ENCODE data around the gene SERPIND1.
"Not testable (repeated sequence)": the region's sequence is repeated elsewhere in the genome, so short reads cannot be mapped to it uniquely, and the experiment has no call there.

Gene SERPIND1

DNA sequence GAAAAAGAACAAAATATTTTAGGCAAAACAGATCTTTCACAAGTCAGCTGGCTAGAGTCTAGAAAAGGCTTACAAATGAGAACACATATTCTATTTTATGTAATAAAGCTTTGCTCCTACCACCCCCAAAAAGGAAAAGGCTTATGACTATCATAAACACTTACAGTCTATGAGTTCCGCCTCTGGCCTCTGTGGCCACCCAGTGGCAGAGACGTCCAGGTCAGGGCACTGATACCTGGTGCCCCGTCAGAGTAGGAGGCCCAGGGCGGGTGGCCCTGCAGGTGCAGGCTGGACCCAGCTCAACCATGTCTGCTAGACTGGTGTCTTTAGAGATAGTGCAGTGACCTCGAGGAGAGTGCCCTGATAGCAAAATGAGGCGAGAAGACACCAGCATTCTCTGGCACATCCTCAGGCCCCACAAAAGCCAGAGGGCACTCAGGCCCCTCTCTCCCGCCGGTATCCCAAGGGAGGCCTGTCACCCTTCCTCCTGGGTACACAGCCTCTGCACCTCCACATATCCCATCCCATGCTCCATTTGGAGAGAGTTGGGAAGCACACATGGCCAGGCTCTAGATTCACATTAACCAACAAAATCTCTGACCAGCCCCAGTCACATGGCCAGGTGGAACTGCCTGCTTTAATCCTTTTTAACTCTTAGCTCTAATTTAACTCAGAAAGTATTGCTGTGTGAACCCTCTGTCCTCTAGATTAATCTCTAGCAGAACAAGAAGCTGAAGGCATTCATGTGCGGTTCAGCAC, 27.3 kb upstream of the SERPIND1 start:
- no peak for DNase-seq (ENCODE audit: low spot score)

DNA sequence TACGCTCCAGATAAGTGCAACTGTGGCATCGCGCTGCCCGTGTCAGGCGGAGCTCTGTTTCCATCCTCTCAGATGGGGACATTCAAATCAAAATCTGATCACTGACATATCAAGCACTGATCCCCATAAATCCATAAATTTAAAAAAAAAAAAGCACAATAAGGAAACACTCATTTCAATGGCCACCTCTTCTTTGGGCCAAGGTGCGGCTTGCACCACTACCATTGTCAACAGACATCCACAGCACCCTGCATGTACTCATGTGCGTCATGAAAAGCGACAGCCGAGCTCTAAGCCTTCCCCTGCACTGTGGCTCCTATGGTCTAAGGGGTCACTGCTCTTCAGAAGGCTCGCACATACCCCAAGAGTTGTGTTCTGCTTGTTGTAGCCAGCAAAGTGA, 26.7 kb upstream of the SERPIND1 start:
- DNase-seq (ENCODE audit: low spot score): no peak

DNA sequence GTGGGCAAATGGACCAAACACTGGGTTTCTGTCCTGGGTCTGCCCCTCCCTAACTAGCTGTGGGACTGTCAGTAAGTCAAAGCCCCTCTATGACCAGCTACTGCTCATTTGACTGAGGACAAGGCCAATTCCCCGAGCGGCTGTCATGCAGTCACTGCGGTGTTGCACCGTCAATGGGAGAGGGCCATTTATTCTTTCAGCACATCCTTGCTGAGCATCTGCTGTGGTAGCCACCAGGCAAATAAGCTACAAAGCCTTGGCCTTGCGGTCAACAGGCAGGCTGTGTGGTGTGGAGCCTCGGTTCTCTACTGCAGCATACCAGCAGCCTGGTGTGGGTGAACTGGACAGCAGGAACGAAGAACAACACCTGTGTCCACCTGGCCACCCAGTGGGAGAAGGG, 25.8 kb upstream of the SERPIND1 start:
- no peak for DNase-seq (ENCODE audit: low spot score)

DNA sequence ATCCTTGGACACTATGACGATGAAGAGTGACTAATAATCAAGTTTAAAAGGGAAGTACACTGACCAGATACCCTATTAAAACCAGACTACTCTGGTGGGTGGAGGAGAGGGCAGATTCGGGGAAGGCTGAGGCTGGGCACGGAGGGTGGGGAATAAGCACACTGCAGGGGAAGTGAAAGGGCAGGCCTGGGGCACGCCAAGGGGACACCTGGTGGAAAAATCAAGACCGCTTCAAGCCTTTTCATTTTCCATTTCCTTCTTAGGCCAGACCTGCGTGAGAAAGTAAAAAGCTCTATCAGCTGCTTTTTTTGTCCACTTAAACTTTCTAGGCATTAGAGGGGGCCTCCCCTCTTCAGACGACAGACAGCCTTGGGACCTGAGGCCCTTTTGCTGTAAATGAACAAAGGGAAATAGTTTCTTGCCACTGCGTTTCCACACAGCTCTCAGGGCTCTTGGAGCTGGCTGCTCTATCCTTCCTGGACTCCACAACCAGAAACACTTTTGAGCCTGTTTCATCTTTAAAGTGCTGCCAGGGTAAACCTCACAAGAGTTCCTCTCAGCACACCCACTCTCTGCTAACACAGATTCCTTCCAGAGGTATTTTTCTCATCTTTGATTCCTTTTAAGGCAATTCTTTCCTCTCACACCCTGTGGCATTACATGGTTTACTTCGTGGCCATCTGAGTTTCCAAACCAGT, 25.0 kb upstream of the SERPIND1 start:
- DNase-seq (ENCODE audit: low spot score): no peak

DNA sequence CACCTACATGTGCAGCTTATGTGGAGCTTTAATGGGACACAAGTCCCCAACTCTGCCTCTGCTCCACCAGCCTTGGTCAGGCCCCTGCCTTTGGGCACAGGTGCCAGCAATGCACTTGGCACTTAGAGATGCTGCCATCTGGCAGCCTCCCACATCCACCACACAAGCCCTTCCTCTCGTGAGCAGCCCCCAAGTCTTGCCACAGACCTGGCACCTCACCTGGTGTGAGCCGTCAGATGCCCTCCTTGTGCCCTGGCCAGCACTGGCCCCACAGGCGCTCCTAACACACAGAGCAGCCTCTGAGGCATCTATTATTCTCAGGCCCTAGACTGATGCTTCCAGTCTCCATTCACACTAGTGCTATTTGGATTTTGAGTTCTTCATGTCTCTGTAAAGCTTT, 24.5 kb upstream of the SERPIND1 start:
- DNase-seq (ENCODE audit: low spot score): no peak

DNA sequence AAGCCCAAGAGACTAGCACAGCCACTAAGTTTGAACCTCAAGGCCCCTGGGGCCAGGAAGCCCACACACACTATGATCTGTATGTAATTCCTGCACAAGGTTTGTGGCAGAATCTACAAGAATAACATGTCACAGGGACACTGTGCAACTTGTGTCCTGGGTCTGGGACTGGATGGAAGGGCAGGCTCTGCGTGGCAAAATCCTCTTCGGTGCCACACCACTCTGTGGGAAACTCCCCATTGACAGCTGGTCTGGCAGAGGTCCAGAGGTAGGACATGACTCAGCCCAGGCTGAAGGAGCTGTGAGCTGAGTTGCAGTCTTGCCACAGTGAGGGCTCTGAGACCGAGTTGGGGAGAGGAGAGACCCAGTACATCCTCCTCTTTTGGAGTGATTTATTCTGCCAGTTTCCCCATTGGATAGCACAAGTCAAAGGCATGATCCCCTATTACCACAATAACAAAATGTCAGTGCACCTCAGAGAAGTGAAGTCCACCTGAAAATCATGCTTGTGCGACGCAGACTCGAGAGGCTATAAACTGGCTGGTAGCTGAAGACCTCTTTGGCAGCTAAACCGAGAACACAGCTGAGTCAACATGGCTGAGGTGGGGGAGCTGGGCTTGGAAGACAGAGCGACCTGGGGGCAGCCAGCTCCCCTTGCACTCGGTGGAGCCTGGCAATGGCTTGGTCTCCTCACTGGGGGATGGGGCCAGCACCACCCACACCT, 23.3 kb upstream of the SERPIND1 start:
- no peak for DNase-seq (ENCODE audit: low spot score)

DNA sequence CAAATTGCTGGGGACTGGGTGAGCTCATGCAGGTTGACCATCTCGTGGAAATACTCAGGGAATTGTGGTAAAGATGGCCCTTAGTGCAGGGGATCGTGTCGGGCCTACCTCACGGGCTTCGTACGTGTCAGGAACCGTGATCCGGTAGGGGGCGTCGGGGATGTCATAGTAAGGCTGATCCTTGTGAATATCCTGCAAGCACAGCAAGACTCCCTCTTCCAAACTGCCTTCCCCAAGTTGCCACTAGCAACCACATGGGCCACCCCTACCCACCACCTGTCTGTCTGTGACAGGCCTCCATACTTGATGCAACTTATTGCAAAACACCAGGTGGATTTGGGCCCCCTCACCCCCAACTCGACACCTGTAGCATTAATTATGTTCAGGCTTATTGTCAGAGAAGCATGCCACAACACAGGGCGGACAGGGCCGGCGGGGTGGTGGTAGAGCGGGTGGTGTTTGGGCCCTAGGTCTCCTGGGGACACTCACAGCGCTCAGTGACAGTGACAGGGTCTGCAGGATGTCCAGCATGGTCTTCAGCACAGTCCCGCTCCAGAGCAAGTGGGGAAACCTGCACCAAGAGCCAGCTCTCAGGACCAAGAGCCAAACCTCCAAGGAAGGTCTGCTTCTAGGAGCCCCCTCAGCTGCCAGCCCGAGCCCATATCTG, 22.6 kb upstream of the SERPIND1 start:
- DNase-seq (ENCODE audit: low spot score): peak; percentile 60

DNA sequence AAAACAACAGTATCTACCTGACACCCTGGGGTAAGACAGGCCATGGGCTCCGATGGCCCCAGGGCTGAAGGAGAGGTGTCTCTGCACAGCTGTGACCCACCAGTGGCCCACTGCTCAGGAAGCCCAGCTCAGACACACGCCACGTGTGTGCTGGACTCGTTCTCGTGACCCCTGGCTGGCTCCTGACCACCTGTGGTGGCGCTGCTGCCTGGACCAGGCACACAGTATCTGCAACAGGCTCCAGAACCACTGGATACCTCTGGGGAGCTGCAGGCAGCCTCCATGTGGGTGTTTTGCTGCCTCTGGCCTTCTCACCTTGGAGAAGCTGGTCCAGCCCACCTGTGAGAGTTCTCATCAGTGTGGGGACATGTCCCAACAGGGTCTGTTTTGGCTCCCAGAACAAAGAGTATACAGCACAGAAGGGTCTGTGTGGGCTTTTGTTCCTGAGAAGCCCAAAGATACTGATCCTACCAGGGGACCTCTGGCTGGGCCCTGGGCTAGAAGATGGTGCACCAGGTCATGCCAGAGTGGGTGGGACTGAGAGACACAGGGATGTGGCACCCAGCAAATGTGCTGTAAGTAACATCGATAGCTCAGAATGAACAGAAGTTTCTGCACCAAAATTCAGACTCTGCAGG, 21.7 kb upstream of the SERPIND1 start:
- no peak for DNase-seq (ENCODE audit: low spot score)

DNA sequence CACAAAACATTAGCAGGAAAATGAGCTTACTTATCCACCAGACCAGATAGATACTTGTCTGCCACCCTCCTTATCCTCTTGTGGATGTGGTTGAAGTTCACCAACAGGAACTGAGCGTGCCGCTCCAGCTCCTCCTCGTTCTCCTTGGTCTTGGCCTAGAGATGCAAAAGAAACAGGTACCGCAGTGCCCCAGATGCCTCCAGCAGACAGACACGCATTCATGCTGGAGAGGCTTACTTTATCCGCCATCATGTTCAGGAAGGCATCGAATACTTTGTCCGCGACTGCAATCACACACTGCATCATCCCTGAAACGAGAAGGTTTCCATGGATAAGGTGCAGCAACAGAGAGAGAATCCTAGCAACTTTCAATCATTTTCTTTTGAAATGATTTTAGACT, 21.0 kb upstream of the SERPIND1 start:
- DNase-seq (ENCODE audit: low spot score): no peak

DNA sequence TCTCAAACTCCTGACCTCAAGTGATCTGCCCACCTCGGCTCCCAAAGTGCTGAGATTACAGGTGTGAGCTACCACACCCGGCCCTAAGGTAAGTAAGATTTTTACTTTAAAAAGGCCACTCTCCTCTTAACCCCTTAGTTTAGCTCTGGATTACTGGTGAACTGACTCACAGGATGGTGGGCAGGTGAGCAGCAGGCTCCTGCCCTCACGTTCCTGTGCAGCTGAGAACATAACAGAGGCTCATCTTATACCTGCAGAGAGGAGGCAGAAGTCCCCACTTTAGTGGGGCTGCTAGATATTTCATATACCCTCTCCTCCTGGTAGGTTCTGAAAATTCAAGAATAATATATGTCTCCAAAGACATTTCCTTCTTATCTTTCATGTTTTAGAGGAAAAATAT, 17.1 kb upstream of the SERPIND1 start:
- no peak for DNase-seq (ENCODE audit: low spot score)

DNA sequence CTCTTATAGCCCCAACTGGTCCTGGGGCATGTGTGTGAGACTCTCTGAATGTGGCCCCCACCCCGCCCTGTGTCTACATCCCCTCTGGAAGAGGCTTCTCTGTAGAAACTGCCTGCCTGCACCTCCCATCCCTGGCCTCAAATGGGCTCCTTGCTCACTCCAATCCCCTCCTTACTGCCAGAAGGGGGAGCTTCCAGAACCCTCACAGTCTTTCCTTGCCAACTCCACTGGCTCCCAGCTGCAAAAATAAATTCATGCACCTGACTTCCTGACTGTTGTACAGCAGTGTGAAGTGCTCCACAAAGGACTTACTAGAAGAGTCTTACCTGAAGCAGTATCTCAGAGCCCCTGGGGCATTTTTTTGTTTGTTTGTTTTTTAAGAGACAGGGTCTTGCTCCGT, 15.2 kb upstream of the SERPIND1 start:
- peak; percentile 54 for DNase-seq (ENCODE audit: low spot score)

DNA sequence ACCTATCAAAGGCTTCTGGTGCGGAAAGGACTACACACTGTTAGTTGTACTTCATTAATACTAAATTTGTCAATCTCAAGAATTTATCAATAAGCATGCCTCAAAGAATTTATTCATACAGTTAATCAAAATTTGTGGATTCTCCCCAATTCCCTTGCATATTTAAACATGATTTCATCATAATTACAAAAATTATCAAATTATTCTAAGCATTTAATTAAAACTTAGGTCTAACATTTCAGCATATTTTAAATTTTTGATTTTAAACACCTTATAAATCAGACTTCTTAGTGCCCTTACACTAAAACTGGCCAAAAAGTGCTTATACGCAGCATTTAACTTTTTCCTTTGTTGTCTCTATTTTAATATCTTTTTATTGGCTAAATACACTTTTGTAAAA, 13.8 kb upstream of the SERPIND1 start:
- no peak for DNase-seq (ENCODE audit: low spot score)

DNA sequence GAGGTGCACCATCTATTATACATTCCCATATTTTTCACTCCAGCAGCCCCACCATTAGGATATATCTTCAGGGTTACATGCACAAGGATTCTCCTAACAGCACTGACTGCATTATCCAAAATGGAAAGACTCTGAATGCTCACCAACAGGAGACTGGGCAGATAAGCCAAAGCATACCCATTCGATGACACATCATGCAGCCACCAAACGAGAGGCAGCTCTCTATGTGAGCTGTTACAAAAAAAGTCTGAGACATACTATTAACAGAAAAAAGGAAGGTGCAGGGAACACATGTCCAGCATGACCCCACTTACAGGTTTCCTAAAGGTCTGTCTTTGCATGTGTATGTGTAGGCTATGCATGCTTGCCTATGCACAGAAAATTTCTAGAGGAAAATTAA, 12.4 kb upstream of the SERPIND1 start:
- DNase-seq (ENCODE audit: low spot score): no peak

DNA sequence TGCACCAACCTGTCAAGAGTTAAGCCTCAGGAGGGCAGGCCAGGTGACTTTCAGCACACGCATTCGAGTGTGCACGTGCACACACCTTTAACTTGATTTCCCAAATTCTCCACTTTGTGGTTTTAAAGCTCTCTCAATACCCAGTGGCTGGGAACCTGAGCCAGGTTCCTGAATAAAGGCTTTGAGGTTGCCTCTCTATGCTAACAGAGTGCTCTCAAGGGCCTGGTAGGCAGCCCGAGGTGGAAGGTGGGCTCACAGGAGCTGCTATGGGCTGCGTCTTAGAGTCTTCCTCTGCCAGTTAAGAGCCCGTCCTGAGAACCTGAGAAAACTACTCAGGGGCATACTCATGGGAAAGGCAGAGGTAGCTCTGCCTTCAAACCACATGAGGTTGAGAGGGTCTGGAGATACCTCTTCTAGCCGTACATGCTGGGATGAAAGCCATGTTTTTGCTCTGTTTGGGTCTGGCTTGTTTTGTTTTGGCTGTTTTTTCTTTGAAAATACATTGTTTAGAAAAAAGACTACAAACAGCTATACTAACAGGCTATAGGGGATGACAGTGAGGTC, 11.6 kb upstream of the SERPIND1 start:
- no peak for DNase-seq (ENCODE audit: low spot score)

DNA sequence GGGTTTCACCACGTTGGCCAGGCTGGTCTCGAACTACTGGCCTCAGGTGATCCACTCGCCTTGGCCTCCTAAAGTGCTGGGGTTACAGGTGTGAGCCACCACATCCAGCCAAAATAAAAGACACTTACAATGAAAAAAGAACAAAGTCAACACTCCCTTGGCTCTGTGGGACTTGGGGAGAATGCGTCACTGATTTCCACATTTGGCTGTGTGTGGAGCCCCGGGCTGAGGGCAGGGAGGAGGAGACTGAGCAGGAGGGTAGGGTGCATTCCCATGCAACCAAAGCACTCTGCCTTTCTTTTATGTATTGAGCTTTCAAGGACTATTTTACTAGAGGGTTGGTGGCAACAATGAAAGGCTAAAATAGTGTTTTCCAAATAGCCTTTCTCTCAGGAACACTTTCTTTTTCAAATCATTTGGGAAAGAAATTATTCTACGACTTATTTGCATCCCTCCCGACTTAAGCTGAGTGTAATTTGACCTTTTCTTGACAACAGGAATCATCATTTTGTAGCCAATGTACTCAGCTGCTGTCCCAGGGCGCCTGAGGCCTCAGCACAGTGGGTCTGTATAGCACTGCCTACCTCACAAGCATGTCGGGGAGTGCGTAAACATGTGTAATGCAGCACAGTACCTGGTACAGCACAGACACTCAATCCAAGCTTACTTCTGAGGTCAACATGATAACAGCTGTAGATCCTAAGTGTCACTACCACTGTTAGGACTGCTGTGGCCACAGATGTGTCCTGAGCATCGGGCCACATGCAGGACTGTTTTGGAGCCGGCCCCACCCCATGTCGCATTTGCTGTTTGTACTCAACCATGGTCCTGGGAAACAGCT, 10.1 kb upstream of the SERPIND1 start:
- DNase-seq (ENCODE audit: low spot score): no peak

DNA sequence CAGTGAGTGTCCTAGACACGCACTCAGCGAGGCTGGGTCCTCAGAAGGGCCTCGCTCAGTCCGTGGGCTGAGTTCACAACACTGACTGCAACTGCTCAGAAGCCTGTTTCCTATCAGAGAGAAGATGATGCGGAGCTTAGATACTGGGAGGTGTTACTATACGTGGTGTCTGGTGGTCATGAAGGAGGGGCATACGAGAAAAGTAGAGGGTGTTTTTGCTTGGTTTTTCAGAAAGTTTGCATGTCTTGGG, 9.5 kb upstream of the SERPIND1 start:
- DNase-seq (ENCODE audit: low spot score): no peak

DNA sequence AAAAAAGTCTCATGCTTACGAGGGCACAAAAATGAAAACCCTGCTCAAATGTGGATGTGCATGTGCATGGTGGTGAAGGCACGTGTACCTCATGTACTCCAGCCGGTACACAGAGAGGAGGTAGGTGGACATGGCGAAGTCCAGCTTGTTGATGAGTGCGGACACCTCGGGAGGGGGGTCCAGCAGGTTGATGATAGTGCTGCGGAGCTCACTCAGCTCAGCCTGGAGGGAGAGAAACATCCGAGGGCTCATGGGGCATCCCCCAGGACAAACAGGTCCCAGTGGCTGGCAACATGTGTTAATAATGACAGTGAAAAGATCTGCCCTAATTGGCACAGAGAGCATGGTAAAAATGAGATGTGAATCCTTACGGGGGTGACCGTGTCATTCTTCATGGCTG, 9.2 kb upstream of the SERPIND1 start:
- DNase-seq (ENCODE audit: low spot score): no peak

DNA sequence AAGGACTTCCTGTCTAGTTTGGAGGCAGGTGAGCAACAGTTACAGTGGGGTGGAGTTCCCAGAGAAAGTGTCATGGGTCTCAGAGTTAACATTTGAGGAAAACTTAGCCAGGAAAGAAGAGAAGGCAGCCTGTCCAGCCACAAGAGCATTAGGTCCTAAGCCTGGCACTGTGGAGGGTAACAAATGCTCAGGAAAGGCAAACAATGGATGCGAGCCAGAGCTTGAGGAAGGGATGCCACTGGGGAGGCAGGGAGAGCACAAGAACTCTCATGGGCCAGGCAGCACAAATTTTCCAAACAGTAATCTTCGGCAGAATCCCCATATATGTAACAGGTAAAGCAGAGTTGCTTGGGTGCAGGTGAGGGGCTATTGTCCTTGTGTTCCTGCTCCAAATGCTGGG, 8.0 kb upstream of the SERPIND1 start:
- DNase-seq (ENCODE audit: low spot score): no peak

DNA sequence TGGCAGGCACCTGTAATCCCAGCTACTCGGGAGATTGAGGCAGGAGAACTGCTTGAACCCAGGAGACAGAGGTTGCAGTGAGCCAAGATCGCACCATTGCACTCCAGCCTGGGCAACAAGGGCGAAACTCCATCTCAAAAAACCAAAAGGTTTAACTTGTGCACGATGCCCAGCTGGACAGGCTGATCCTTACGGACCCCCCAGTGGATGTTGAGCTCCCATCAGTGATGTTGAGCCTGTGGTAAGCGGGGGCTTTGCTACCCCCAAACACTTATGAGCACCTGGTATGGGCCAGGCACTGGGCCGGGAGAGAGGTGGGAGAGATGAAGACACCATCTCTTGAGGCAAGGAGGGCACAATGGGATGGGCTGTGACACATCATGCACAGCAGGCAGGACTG, 7.4 kb upstream of the SERPIND1 start:
- DNase-seq (ENCODE audit: low spot score): no peak

DNA sequence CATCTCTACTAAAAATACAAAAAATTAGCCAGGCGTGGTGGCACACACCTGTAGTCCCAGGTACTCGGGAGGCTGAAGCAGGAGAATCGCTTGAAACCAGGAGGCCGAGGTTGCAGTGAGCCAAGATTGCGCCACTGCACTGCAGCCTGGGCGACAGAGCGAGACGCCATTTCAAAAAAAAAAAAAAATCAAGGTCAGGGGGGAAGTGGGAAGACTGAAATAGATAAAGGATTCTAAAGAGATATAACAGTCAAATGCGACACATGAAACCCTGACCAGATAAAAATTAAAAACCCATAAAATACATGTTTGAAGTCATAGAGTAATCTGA, 4.5 kb upstream of the SERPIND1 start:
- not testable (repeated sequence) for DNase-seq (ENCODE audit: low spot score)

DNA sequence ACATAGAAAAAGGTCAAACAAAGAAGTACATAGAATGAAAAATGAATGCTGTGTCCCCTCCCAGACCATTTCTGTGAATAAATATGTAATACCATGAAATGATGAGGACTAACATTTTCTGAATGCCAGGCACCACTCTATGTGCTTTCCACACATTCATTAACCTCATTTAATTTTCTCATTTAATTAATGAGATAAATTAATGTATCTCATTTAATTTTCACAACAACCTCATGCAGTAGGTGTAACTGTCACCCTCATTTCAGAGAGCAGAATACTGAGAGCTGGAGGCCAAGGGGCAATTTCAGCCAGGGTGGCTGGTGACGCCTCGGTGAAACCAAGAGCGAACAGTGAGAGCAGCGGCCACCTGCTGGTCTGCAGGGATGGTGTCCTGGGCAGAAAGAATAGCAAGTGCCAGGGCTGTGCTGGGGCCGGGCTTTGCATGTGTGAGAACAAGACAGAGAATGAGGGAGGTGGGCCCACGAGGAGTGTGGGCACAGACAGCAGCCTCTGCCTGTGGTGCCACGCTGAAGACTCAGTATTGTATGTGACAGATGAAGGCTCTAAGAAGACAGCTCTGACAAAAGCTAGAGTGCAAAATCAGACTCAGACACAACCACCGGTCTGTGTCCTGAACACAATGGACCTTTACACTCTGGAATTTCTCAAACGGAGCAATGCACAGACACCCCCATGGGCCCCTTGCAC, 1.8 kb upstream of the SERPIND1 start:
- peak; percentile 68 for DNase-seq (ENCODE audit: low spot score)

Measured in HuH-7 (cell line).